Measurements from ENCODE around the gene UBXN11.

GRCh38 chr1:26353976-26354820 is 47.8 kb upstream of the UBXN11 start, which contains the start of gene CRYBG2:
- TF ChIP-seq REST (IDR thresholded peaks at IDR 0.05; ENCODE audit: borderline replicate concordance in 1 of 2, low read depth in 1 of 2, low read length in 2 of 2) (no peak), SMAD1 (CRISPR knock-in tag; IDR thresholded peaks at IDR 0.05; ENCODE audit: borderline replicate concordance, low read depth) (no peak)
